HEK293 (cell line): Measurements from ENCODE around the gene RAB1B.

Experiments
- ZNF830 ChIP-seq: fragments of 450-650 bp; IDR thresholded peaks from 2 replicates; pipeline ENCODE4 v1.5.0; 2018; ENCODE audit warnings: missing biosample characterization, missing genetic modification characterization, low read depth, mild to moderate bottlenecking, moderate library complexity
- TF ChIP-seq, protein P1 (sequence below): fragments of 450-650 bp; formaldehyde crosslinking; IDR thresholded peaks from 2 replicates; pipeline ENCODE4 v1.5.1; 2016; ENCODE audit warnings: missing biosample characterization, missing genetic modification characterization

DNA sequence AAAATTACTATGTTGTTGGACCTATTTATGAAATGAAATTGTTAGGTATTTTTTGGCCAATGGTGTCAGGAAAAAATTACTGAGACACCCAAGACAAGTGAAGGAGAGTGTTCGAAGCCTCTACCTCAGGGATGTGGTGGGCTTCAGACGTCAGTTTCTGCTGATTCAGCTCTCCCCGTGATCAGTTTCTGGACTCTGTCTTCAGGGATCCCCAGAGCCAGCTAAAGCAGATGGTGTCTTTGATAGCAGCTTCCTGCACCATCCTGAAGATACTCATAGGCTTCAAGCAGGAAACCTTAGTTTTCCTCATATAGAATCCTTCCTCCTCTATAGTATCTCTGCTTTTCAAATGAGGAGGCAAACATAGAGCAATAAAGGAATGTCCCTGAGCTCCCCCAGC, 41.0 kb downstream of the RAB1B start:
- no peak for TF ChIP-seq ZNF830 (tag by site-specific recombination)
- TF ChIP-seq, protein P1, sequence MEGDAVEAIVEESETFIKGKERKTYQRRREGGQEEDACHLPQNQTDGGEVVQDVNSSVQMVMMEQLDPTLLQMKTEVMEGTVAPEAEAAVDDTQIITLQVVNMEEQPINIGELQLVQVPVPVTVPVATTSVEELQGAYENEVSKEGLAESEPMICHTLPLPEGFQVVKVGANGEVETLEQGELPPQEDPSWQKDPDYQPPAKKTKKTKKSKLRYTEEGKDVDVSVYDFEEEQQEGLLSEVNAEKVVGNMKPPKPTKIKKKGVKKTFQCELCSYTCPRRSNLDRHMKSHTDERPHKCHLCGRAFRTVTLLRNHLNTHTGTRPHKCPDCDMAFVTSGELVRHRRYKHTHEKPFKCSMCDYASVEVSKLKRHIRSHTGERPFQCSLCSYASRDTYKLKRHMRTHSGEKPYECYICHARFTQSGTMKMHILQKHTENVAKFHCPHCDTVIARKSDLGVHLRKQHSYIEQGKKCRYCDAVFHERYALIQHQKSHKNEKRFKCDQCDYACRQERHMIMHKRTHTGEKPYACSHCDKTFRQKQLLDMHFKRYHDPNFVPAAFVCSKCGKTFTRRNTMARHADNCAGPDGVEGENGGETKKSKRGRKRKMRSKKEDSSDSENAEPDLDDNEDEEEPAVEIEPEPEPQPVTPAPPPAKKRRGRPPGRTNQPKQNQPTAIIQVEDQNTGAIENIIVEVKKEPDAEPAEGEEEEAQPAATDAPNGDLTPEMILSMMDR: no peak
